A172 (cell line): Measurements from ENCODE around the gene VAPB. TPM values are rescaled to one million over a fixed set of nuclear protein-coding genes. Genes with fewer than 3 reads are reported as not detected.
A peak's percentile ranks its signal among the peaks of the same experiment; 100 is the strongest.
"Not testable (repeated sequence)": the region's sequence is repeated elsewhere in the genome, so short reads cannot be mapped to it uniquely, and the experiment has no call there.

Experiments used
- DNase-seq: peaks from one replicate; pipeline ENCODE4 v3.0.0-alpha.2; 2015; ENCODE audit warnings: low spot score
- total RNA-seq: library from RNA; depleted of rRNA; stranded (reverse); fragments of >200 nt; shearing (Covaris generic); gene quantifications from 2 replicates; pipeline ENCODE4 v1.2.3, GENCODE V29; 2014; rRNA removed

VAPB gene, protein sequence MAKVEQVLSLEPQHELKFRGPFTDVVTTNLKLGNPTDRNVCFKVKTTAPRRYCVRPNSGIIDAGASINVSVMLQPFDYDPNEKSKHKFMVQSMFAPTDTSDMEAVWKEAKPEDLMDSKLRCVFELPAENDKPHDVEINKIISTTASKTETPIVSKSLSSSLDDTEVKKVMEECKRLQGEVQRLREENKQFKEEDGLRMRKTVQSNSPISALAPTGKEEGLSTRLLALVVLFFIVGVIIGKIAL
- 9.2 and 10.0 TPM in 2 replicates for total RNA-seq

DNA sequence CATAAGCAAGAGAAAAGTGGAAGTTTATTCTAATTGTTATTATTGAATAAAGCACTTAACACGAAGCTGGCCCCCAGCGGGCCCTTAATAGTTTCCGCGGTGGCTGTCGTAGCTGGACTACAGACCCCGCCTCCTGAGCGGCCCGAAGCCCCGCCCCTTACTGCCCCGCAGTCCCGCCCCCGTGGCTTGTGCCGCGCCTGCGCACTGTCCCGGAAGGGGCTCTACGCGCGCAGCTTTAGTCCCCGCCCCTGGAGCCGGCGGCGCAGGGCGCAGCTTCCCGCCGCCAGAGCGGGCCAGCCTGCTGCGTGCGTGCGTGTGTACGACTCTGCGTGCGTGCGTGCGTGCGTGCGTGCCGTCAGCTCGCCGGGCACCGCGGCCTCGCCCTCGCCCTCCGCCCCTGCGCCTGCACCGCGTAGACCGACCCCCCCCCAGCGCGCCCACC is at the start of gene VAPB:
Gene VAPB (plus strand): TSS at position 348 of the 442 bp plus-strand sequence. CDS start 231 bp downstream, outside the sequence.
- DNase-seq: peak; percentile 84

DNA sequence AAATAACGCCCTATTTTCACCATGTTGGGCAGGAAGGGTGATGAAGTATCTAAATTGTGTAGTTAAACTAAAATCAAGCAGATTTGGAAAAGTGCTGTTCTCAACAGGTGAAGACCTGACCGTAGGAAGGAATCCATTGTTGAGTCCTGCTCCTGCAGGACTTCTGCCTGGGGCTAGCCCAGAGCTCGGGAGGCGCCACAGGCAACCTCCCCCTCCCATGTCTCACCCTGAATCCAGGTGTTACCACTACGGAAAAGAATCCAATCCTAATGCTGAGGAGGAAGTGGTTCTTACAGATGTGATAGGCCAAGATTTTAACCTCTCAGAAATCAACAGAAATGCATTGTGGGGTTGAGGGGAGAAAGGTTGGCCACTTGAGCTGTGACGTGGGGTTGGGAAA is 49.3 kb upstream of the VAPB start:
- no peak for DNase-seq

DNA sequence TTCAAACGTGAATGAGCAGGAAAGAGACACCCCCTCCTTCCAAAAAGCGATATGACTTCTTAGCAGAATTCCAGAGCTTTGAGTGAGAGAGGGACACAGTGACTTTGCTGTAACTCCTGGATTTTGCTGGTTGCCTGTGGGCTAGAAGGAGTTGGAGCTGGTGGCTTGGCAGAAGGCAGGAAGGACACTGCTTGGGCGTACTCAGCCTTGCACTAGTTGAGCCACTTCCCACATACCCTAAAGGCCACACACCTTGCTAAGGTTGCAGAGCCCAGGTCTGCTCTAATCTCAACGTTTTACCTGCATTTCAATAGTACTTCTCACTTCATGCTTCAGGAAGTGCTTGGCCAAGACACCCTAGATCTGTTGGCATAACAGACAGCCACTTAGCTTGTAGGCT is 48.9 kb upstream of the VAPB start:
- DNase-seq: no peak

DNA sequence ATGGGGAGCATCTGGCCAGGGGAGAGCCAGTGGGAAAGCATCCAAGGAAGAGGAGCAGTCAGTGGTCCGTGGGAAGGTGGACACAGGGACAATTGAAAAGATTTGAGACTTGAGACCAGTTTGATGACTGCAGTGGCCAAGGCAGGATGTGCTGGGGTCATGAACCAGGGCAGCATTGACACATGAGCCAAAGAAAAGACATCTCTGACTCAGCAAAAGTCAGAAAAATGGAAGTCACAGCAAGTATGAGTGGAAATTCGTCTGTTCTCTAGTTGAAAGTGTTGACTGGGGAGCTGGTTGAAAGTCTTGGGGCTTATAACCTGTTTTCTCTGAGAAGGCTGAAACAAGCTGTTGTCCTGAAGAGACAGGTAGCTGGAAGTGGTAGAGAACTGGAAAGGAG is 48.2 kb upstream of the VAPB start:
- no peak for DNase-seq

DNA sequence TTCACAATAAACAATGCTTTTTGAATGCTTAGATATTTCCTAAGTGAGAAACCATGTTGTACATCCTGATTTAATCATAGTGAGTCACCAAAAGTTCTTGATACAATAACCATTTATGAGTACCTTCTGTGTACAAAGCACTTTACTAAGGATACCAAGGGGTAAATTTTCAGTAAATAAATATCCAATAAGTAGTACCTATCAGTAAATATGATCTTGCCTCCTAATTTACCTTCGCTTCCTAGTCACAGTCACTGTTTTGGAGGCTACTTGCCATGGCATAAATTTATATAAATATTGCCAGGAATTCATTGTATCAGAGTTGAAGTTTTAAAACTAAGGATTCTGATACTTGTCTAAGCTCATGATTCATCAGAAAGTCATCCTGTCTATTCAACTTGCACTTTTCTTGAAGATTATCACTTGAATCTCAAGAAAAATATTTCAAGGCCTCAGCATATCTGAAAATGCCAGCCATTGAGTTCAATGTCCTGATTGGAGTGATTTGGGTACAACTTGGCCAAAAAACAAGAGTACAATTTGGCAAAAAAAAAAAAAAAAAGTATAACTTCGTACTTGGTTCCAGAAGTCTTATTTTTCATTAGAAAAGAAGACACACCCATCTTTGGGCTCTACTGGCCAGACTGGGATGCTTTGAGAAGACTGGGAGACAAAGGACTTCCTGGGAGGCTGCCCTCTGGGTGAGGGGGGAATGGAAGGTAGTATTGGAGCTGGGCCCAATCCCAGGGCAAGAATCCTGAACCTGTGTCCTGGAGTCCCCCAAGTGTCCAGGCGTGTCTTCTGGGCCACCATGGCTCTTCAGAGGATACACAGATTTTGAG is 46.7 kb upstream of the VAPB start:
- peak; percentile 72 for DNase-seq

DNA sequence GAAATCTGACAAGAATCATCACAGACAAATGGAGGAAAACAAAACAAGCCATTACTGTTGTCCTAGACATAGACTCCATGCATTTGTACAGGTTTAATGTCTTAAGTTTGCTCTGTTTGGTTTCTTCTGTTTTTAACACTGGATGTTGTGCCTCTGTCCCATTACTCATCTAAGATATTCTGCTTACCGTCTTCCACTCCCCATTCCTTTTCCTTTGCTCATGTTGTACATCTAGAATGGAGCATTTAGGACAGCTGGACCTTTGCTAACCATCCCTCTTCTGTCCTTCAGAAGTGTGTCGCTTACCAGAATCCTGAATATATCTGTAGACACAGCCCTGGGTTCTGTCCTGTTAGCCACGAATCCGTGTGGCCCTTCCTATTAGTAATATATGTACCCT is 44.3 kb upstream of the VAPB start:
- no peak for DNase-seq

DNA sequence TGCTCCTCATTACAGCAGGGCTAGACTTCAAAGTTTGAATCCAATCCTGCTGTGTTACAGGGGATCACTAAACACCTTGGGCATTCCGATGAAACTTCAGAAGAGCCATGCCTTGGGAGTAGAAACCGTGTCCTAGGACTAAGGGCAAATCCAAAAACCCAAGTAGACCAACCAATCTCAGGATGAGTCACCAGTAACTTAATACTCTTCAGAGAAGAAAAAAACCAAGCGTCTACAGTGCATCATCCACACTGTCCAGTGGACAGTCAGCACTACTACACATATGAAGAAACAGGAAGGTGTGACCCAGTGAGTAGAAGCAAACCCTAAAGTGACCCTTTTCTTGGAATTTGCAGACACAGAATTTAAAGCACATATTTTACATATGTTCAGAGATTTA is 39.5 kb upstream of the VAPB start:
- DNase-seq: peak; percentile 46

DNA sequence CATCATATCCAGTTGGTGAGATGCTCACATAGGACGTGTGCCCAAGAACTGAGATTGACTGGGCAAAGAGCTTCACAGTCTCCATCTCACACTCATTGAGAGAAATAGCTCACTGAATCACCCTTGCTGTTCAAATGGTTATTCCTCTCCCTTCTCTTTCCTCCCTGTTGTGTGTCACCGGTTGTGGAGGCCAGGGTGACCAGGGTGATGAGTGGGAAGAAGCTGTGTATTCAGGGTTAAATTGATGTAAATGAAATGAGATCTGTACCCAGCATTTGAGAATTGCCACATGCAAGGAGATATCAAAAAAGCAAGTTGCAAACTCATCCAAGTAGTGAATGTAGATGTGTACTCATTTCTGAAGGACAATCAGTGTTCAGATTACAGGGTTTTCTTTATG is 36.6 kb upstream of the VAPB start:
- no peak for DNase-seq

DNA sequence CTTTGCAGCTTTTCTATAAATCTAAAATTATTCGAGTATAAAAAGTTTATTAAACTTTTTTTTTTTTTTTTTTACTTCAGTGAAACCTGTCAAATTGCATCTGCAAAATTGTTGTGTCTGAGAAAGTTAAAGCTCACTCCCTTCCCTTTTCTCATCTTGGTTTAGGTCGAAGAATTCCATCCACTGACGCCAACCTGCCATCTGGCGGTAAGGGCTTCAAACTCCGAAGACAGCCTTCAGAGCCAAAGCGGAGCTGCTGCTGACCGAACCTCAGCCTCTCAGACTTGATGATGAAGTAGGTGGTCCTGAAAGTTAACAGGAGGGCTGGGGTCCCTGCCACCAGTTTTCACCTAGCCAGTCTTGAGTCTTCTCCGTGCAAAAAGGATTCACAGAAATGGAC is 29.6 kb upstream of the VAPB start:
- no peak for DNase-seq

DNA sequence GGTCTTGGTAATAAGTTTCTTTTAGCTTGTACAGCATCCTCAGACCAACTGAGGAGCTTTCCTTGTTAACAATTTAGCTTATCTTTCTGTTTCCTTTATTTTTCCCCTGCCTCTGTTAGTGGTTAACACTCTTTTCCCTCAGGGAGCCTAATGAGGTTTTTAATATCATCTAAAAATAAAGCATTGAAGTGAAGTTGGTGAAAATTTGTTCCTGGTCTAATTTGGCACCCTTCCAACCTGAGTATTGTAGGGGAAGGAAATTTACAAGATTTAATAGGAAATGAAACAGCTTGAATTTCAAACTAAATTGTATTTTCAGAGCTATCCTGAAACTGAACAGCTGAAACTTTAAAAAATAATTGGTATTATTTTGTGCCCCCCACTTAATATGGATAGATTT is 28.1 kb upstream of the VAPB start:
- no peak for DNase-seq

DNA sequence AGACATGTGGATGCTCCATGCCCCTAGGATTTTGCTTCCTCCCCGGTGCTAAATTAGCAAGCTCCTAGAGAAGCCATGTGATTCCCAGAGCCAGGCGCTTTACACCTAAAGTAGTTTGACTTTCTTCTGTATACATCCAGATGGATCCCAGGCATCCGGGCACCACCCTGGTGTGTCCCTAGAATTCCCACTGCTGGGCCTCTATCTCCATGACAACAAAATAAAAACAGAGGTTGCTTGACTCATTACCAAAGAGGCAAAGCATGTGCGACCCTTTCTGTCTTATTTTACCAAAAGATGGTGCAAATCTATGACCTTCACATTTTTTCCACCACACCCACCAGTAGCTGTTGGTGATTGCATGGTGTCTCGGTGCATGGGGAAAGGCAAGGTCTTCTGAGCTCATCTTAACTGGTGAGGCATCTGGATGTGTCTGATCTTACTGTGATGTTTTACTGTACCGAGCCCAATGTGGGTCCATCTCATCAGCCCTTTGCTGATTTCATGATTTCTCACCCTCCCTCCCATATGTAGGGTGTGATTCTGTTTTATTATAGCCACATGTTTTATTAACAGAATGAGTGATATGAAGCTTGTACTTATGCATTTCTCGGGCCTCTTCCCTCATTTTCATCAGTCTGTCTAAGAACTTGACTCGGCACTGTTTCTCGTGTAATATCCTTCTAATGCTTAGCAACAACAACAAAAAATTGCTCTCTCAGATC is 27.4 kb upstream of the VAPB start:
- DNase-seq: no peak

DNA sequence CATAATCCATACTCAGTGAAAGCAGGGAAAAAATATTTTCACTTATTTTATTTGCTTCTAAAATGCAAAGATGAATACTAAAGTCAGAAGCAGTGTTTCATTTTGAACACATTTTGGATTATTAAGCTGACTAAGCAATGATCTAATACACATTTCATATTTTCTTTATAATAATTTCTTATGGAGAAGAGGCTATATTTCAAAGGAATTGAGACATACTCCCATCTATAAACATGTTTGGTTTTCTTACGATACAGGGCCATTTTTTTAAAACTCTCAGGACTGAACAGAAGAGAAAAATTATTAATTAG is 26.9 kb upstream of the VAPB start:
- DNase-seq: no peak

DNA sequence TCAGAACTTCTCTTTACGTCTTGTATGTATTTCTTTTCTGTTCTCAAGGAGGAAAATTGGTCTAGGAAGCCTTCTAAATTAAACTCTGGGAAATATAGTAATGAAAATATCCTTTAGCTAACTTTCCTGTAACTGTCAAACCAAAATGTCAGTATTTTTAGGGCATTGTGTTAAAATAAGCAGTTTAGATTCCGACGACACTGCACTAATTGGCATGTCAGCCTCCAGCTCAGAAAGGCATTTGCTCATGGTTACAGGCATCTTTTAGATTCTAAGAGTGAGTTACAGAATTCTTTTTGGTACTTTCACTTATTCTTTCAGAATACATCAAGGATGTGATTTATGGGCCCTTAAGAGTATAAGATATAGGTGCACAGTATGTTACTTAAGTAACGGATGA is 26.1 kb upstream of the VAPB start:
- DNase-seq: no peak

DNA sequence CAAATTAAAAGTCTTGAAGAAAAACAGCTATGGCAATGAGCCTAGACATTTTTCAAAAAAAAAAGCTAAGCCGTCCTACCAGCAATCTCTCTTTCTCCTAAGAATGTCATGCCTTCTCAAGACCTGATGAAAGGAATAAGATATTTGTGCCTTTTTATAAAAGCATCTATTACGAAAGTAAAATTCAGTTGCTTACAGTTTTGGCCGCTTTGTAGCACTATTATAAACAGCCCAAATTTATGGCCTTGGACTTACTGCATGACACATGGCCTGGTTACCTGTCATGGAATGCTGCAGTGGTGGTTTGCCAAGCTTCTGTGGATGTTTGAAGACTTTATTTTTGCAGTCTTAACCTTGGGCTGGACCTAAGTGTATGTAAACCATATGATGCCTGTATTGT is 22.2 kb upstream of the VAPB start:
- no peak for DNase-seq

DNA sequence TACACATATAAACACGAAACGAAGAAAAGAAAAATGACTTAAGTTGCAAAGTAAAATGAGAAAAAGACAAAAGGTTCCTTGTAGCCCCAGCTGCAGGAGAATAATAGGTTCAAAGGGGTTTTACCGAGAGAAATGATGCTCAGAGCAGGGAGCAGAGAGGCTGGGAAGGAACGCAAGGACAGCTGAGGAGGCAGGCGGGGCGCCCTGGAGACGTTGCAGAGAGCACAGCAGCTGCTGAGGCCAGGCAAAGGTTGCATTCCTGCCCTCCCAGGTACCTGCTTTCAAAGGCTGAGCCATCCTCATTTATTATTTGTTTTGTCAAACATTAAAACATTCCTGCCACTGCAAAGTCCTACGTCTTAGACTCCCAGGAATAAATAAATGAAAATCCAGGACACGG is 16.2 kb upstream of the VAPB start:
- DNase-seq: no peak

DNA sequence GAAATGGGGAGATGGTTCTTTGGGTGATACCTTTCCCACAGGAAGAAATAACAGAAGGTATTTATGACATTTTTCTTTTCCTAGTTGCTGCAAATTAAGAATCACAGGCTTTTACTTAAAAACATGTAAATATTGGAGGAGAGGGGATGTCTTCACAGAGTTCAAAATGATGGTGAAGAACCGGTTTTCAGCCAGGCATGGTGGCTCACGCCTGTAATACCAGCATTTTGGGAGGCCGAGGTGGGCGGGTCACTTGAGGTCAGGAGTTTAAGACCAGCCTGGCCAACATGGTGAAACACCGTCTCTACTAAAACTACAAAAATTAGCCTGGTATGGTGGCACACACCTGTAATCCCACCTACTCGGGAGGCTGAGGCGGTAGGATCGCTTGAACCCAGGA is 15.7 kb upstream of the VAPB start:
- DNase-seq: not testable (repeated sequence)

DNA sequence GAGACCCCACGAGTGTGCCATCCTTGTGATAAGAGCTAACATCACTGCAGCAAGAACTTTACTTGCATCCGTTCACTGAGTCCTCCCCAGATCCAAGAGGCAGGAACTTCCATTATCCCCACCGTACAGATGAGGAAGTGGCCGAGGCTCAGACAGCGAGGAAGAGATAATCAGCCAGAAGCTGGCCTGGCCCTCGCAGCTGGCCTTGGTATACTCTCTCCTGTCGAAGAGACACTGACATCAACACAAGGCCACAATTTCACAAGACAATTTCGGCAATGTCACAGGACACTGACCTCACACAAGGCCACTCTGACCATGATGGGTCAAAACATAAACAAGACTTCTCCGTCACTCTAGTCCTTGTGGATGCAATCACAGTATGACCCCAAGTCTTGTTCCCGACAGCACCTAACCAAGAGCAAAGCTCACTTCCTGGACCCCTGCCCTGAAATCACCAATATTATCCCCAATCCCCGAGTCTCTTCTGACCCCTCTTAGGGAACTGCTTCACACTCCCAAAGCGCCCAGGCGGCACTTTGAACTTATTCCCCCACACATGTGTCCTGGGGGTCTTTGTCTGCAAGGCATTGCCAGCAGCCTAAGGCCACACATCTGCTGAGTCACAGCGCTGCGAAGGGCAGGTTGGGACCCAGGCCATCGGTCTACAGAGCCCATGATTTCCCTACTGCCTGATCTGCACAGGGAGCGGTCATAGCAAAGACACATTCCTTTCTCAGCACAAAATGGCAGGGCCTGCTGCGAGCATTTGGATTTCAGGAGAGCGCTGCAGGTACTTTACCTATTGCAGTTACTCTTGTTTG is 14.8 kb upstream of the VAPB start:
- DNase-seq: no peak

DNA sequence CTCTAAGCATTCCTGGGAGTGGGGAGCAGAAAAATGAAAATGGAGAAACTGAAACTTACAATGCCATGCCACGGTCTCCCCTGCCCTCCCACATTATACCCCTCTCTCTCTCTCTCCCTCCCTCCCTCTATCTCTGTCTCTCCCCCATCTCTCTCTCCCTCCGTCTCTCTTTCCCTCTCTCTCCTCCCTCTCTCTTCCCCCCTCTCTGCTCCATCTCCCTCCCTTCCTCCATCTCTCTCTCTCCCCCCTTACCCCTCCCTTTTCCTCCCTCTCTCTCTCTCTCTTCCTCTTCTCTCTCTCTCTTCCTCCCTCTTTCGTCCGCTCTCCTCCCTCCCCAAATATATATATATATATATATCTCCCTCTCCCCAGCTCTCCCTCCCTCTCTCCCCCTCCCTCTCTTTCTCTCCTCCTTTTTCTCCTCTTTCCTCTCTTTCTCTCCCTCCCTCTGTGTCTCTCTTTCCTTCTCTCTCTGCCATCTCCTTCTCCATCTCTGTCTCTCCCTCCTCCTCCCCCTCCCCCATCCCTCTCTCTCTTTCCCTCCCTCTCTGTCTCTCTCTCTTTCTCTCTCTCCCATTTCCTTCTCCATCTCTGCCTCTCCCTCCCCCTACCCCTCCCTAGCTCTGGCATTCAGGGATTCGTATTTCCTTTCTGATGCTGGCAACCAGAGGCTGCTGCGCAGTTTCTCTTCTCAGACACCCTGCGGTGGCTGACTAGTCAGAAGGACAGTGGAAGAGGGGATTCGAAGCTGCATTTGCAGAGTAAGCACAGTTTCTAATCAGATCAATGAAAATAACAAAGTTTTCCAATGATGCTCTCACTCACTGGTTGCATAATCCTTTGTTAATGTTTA is 13.9 kb upstream of the VAPB start:
- peak; percentile 22 for DNase-seq

DNA sequence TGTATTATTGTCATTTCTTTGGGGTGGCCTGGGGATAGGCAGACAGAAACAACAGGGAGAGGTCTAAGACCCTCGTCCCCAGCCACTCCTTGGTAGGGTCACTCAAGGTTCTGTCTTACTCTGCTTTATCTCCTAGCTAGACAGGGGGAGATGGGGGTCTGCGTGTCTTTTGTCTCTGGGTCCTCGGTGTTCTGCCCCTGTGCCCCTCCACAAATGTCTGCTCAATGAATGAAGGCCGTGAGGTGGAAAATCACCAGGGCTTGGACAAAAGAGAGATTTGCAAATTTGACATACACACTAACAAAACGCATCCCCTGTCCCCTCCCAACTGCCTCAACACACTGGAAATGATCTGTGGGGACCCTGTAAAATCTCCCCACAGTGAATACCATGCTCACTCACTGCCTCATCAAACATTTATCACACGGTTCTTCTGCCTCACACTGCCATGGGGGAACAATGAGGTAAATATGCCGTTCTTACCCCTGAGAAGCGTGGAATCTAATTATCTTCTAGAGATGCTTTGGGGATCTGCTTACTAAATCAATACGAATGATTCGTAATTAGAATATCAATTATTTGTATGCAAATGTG is 13.2 kb upstream of the VAPB start:
- DNase-seq: no peak

DNA sequence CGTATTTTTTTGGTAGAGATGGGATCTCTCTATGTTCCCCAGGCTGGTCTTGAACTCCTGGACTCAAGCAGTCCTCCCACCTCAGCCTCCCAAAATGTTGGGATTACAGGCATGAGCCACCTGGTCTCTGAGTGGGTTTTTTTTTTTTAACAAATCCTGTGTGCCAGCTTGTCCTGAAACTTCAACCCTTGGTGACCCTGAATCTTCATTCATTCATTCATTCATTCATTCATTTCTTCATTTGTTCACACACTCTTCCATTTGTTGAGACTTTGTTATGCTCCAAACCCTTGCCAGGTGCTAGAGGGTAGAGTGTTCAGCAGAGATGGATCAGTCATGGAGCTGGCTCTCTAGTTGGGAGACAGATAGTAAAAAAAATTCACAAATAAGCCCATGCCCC is 12.0 kb upstream of the VAPB start:
- no peak for DNase-seq
